ENCODE results near the gene TMTC2.

The TMTC2 gene

DNA sequence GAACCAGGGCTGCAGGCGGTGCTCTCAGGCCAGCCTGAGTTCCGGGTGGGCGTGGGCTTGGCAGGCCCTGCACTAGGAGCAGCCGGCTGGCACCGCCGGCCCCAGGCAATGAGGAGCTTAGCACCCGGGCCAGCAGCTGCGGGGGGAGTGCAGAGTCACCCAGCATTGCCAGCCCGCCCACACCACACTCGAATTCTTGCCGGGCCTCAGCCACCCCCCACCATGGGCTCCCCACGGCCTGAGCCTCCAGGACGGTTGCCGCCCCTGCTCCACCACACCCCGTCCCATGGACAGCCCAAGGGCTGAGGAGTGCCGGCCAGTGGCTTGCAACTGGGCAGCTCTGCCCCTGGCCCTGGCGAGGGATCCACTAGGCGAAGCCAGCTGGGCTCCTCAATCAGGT is 453.4 kb downstream of the TMTC2 start:
- DNase-seq (ENCODE audit: low spot score): no peak

- DNase-seq (ENCODE audit: low spot score): no peak
These were observed 454.8 kb downstream of the TMTC2 start for GRCh38 chr12:83141460-83141994.

GRCh38 chr12:83142914-83143313 is 456.2 kb downstream of the TMTC2 start:
- DNase-seq (ENCODE audit: low spot score): no peak

- no peak for DNase-seq (ENCODE audit: low spot score)
These were observed 457.2 kb downstream of the TMTC2 start for GRCh38 chr12:83143950-83144349.

DNA sequence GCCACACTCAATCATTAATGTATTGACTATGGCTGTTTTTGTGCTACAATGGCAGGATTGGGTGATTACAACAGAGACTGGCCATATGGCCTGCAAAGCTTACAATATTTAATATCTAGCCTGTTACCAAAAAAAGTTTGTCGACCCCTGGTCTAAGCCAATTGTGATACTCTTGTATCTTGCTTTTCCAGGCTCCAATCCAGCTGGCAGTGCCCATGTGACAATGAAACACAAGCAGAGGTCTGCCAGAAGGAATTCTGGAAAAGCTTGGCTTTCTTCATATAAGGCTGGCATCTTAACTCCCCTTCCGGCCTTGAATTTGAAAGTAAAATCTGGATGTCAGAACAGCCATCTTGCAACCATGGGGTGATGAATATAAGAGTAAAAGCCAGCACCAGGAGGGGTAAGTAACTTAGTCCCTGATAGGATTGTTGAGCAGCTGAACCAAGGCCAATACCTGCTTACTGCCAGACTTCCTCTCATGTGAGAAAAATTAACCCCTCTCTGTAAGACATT is 458.7 kb downstream of the TMTC2 start:
- no peak for DNase-seq (ENCODE audit: low spot score)

DNA sequence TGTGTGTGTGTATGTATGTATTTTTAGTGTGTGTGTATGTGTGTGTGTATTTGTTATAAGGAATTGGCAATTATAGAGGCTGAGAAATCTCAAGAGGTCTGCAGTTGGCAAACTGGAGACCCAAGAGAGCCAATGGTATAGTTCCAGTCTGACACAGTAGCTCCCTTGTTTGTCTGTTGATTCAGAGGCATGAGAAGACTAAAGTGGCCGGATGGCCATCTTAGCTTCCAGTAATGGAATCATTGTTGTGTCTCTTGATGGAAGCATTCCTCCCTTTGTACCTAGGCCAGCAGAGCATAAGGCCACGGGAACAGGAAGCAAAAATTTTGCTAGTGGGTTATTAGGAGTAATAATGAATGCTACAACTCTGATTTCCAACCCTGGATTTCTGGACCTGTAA is 460.6 kb downstream of the TMTC2 start:
- no peak for DNase-seq (ENCODE audit: low spot score)

DNA sequence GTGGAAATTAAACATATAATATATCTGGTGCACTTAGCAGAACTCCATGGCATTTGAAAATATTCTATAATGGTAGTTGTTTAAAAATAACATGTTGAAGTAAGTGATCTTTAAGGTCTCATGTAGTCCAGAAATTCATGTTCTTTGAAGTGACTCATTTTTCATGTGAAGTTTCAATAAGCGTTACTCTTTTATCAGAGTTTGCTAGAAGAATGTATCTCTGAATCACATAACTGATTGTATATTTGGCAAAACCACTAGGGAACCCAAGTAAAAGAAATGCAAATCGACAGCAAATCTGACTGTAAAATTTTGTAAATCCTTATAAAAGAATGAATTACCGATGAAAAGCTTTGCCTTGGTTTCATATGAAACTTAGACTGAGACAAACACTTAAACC is 463.3 kb downstream of the TMTC2 start:
- no peak for DNase-seq (ENCODE audit: low spot score)

DNA sequence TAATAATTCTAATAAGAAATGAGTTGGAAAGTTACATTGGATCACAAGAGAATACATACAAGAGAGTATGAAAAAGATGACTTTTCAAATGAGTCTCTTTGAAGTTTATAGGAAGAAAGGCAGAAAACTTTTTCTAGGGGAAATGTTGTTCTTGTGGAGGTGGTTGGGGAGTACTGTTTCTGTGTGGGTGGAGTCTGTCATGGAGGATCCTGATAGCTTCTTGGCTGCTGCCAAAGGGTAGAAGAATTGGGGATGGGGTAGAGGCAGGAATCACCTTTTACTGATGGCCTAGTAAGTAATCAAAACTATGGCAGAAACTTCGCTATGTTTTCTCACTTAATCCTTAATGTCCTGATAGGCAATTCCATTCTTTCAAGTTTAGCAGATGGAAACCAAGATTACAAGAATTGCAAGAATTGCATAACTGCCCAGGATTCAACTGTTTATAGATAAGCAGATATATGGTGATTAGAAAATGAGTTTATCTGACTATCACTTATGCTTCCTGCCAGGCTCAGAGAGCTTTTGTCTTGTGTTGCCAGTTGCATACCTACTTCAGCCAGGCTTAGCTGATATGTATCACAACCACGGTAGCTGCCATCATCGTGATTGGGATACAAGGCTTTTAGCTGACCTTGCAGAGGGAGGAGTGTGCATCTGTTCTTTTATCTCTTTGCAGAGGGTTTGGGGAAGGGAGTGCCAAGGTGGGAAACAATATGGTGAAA is 463.9 kb downstream of the TMTC2 start:
- DNase-seq (ENCODE audit: low spot score): no peak

- no peak for DNase-seq (ENCODE audit: low spot score)
These were observed 466.5 kb downstream of the TMTC2 start for GRCh38 chr12:83153177-83153576.

DNA sequence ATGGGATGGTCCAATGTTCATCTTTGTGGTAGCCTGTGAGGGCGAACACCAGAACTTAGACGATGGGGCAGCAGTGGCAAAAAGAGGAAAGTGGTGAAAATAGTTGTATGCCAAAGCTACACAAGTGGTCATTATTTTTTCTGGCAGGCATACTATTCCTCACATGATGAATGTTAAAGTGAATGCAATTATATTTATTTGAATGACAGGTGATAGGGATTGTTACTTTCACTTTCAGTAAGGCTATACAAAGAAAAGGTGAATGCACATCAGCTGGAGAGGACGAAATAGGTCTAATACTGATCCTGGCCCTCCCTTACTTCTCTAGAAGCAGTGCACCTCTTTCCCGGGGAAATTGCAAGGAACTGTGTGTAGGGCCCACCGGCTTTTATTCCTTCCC is 470.1 kb downstream of the TMTC2 start:
- DNase-seq (ENCODE audit: low spot score): no peak

DNA sequence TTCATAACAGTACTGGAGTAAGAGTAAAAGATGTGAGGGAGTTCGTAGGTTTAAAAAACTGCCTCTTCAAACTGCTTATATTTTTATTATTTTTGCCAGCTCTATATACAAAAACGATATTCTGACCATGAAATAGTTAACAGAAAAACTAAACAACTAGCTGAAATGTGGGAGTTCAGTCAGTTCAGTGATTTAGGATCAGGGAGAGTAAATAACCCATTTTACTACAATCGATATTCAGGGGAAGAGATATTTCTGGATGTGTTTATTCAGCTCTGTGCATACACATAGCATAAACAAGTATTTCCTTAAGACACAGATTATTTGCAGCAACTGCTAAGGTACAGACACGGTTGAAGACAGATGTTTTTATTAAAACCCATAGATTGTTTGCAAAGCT is 470.9 kb downstream of the TMTC2 start:
- no peak for DNase-seq (ENCODE audit: low spot score)

DNA sequence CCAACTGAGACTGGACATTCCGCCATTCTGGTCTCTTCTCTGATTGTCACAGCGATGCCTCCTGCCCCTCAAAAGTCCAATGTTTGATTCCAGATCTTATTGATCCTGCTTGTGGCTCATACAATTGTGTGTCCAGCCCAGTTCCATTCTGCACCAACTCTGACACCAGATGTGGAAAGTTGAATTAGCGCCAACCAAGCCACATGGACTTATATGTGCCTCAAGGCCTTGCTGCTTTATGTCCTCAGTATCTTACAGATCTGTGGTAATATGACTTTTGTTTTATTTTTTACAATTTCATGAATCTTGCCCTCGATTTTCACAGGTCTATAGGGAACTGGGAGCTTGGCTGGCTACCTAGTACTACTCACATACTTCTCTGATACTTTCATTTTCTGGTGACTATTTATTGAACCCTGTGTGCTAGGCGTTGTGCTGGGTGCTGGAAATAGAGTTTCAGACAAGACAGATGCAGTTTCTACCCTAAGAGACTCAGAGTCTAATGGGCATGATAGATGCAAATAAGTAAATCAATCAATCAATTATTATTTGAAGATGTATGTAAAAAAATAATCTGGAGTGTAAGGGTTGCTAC is 472.0 kb downstream of the TMTC2 start:
- no peak for DNase-seq (ENCODE audit: low spot score)

DNA sequence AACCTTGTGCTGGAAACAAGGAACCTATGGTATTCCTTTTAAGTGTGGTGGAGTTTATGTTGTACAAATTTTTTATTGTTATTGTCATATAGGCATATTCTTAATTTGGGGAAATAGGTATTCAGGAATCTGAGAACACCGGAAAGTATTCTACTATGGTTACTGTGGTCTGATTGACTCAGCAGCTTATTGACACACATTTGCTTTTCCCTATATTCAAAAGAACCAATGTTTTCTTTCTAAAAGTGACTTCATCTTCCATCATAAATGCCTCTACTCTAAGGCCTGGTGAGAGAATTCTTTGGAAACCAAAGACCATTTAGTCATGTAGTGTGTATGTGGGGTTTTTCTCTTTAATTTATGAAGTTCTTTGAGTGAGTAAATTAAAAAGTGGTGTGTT is 474.8 kb downstream of the TMTC2 start:
- no peak for DNase-seq (ENCODE audit: low spot score)

DNA sequence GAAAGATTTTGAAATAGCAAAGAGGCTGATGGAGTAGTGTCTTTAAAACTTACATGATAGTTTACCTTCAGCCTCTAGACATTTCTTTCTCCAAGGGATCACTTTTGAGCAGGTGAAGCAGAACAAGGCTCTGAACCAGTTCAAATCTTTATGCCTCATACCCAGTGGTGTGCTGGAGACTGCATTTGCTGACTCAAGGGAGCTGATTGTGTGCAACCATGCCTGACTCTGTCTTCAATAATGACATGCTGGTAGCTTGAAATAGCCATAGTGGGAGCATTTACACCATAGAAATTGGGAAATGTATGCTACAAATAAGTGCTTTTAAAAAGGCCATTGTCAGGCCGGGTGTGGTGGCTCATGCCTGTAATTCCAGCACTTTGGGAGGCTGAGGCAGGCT is 482.0 kb downstream of the TMTC2 start:
- DNase-seq (ENCODE audit: low spot score): no peak

DNA sequence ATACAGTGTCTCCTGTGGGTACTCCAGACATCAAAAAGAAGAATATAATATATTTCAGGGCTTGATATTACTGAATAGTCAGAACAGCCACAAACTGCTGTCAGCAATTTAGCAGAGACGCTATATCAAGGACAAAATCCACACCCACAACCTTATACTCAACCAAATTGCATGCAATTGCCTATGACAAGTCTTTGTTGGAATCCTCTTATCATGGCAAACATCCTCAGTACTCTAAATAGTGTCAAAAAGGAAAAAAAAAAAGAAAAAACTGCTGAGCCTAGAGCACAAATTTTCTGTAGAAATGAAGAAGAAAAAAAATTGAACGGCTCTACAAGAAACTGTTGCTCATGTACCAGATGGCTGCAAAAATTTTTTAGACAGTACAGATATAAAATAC is 485.7 kb downstream of the TMTC2 start:
- DNase-seq (ENCODE audit: low spot score): no peak

GRCh38 chr12:83172866-83173649 is 486.4 kb downstream of the TMTC2 start:
- DNase-seq (ENCODE audit: low spot score): no peak

- DNase-seq (ENCODE audit: low spot score): no peak
These were observed 493.3 kb downstream of the TMTC2 start for GRCh38 chr12:83179999-83180398.

DNA sequence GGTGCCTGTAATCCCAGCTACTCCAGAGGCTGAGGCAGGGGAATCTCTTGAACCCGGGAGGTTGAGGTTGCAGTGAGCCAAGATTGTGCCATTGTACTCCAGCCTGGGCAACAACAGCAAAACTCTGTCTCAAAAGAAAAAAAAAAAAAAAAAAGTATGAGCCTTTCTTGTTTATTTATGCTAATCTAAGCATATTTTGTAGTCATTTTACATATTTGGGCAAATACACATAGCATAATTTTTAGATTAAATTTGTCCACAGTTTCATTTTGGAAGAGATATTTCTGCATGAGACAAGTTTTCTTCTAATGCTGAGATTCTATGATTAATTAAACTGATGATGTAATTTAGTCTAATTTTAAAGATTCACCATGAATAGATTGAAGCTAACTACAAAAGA is 494.4 kb downstream of the TMTC2 start:
- no peak for DNase-seq (ENCODE audit: low spot score)

GRCh38 chr12:83183132-83183531 is 496.4 kb downstream of the TMTC2 start:
- DNase-seq (ENCODE audit: low spot score): no peak

Data from RKO (cell line).